HFFc6 (cell line): ENCODE data around the gene TUBB1. TPM values are rescaled to one million over a fixed set of nuclear protein-coding genes. Genes with fewer than 3 reads are reported as not detected.
"Not testable (repeated sequence)": the region's sequence is repeated elsewhere in the genome, so short reads cannot be mapped to it uniquely, and the experiment has no call there.

Source experiments
- DNase-seq: peaks from one replicate; pipeline ENCODE4 v3.0.0-alpha.2; 2018
- H3K27ac Mint-ChIP-seq: 2 replicates; pipeline ENCODE4 v1.8.0; 2020; ENCODE audit warnings: mild to moderate bottlenecking, mixed read lengths
- H3K27me3 Mint-ChIP-seq: 2 replicates; pipeline ENCODE4 v1.8.0; 2021; ENCODE audit warnings: mild to moderate bottlenecking, moderate library complexity, mixed read lengths; ENCODE audit not compliant: insufficient read depth
- H3K36me3 Mint-ChIP-seq: 2 replicates; pipeline ENCODE4 v1.8.0; 2021; ENCODE audit warnings: low read depth, mixed read lengths
- H3K4me1 Mint-ChIP-seq: 2 replicates; pipeline ENCODE4 v1.8.0; 2020; ENCODE audit warnings: low read depth, mixed read lengths
- H3K4me3 Mint-ChIP-seq: 2 replicates; pipeline ENCODE4 v1.8.0; 2020; ENCODE audit warnings: mild to moderate bottlenecking, moderate library complexity, mixed read lengths
- H3K9me3 Mint-ChIP-seq: 2 replicates; pipeline ENCODE4 v1.8.0; 2020; ENCODE audit warnings: mild to moderate bottlenecking, mixed read lengths
- total RNA-seq, 6 experiments: library from RNA; stranded (reverse); fragmentation: NEBNext Ultra II Directional; extraction: Animal tissue kit (Norgen Biotek cat#: 25700); gene quantifications; 2 replicates in 1 of 6; 3 replicates in 5 of 6; pipeline ENCODE4 v1.2.3, GENCODE V29; 2021
- TF ChIP-seq, protein P1 (sequence below): fragments of 200-600 bp; sonication (generic); IDR thresholded peaks from 2 replicates; pipeline ENCODE4 v1.5.0; 2021; ENCODE audit warnings: antibody characterized with exemption, mild to moderate bottlenecking

Gene TUBB1
- total RNA-seq, 6 experiments from 2014 or later, result not detected

DNA sequence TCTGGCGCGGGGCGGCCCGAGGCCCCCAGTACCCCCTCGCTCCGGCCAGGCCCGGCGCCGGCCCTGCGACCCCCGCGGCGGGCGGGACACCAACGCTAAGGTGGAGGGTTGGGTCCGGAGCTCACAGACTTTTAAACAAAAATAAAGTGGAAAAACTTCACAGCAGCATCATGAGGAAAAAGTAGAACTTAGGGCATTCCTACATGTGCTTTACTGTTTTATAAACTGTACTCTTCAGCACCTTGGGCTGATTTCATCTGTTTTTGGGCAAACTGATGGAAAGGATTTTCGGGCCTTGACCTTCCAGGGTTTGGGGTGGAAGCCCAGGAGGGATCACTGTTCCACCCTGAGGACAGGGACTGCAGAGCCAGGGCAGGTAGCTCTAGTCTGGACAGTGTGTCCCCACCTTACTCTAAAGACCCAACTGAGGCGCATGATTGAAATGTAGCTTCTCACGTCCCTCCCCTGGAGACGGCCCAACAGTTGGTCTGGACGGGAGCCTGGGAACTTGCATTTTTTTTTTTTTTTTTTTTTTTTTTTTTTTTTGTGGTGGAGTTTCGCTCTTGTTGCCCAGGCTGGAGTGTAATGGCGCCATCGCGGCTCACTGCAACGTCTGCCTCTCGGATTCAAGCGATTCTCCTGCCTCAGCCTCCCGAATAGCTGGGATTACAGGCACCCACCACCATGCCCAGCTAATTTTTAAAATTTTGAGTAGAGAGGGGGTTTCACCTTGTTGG lies 37.4 kb upstream of the TUBB1 start:
- H3K9me3 Mint-ChIP-seq, result no peaks in the 10 kb centered on the region
- peak; percentile 22 for DNase-seq
- peaks cover 22% of the 10 kb centered on the region for H3K4me1 Mint-ChIP-seq
- peak overlapping the region; percentile 68 for H3K27ac Mint-ChIP-seq
- peak overlapping the region; percentile 94 for H3K4me3 Mint-ChIP-seq
- TF ChIP-seq, protein P1, sequence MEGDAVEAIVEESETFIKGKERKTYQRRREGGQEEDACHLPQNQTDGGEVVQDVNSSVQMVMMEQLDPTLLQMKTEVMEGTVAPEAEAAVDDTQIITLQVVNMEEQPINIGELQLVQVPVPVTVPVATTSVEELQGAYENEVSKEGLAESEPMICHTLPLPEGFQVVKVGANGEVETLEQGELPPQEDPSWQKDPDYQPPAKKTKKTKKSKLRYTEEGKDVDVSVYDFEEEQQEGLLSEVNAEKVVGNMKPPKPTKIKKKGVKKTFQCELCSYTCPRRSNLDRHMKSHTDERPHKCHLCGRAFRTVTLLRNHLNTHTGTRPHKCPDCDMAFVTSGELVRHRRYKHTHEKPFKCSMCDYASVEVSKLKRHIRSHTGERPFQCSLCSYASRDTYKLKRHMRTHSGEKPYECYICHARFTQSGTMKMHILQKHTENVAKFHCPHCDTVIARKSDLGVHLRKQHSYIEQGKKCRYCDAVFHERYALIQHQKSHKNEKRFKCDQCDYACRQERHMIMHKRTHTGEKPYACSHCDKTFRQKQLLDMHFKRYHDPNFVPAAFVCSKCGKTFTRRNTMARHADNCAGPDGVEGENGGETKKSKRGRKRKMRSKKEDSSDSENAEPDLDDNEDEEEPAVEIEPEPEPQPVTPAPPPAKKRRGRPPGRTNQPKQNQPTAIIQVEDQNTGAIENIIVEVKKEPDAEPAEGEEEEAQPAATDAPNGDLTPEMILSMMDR, result no peak
- H3K27me3 Mint-ChIP-seq, result no peaks in the 10 kb centered on the region; the same call in none of the 2 replicates
- H3K36me3 Mint-ChIP-seq, result peaks cover 10% of the 10 kb centered on the region

DNA sequence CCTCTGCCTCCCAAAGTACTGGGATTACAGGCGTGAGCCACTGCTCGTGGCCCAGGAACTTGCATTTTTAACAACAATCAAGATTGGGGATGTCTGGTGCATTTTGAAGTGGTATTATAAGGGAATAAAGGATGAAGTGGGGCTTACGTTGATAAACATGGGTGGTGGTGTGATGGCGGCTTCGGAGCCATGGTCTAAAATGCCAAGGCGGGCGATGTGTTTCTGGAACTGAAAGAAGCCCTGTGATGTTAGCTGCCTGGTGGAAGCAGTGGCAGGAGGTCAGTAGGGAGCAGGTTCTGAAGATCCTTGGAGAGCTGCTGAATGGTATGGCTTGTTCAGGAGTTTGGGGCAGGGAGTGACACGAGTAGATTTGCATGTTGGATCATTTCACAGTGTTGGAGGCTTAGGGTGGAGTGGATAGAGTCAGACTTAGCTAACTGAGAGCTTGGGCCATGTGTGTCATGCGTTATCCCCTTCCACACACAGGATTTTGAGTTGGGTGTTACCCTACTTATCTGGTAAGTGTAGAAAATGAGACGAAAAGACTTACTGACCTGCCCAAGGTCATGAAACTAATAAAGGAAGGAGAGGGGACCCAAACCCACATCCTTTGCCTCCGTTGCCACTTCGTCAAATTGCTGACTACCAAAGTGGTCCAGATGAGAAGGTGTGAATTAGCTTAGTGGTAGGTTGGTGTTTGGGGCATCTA lies 36.7 kb upstream of the TUBB1 start:
- H3K36me3 Mint-ChIP-seq, result peaks cover 18% of the 10 kb centered on the region
- H3K27me3 Mint-ChIP-seq, result no peaks in the 10 kb centered on the region; the same call in none of the 2 replicates
- no peaks in the 10 kb centered on the region for H3K9me3 Mint-ChIP-seq
- no peak for DNase-seq
- H3K4me3 Mint-ChIP-seq, result peak overlapping the region; percentile 94
- TF ChIP-seq, protein P1, result no peak
- H3K4me1 Mint-ChIP-seq, result peaks cover 22% of the 10 kb centered on the region
- peak overlapping the region; percentile 64 for H3K27ac Mint-ChIP-seq

DNA sequence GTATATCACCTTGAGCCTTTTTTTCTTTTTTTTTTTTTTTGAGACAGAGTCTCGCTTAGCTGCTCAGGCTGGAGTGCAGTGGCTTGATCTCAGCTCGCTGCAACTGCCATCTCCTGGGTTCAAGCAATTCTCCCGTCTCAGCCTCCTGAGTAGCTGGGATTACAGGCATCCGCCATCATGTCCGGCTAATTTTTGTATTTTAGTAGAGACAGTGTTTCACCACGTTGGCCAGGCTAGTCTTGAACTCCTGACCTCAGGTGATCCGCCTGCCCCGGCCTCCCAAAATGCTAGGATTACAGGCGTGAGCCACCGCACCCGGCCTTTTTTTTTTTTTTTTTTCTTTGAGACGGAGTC lies 36.1 kb upstream of the TUBB1 start:
- not testable (repeated sequence) for H3K27ac Mint-ChIP-seq, H3K9me3 Mint-ChIP-seq, DNase-seq, H3K27me3 Mint-ChIP-seq, H3K4me3 Mint-ChIP-seq
- H3K4me1 Mint-ChIP-seq, result peaks cover 22% of the 10 kb centered on the region
- peaks cover 22% of the 10 kb centered on the region for H3K36me3 Mint-ChIP-seq

DNA sequence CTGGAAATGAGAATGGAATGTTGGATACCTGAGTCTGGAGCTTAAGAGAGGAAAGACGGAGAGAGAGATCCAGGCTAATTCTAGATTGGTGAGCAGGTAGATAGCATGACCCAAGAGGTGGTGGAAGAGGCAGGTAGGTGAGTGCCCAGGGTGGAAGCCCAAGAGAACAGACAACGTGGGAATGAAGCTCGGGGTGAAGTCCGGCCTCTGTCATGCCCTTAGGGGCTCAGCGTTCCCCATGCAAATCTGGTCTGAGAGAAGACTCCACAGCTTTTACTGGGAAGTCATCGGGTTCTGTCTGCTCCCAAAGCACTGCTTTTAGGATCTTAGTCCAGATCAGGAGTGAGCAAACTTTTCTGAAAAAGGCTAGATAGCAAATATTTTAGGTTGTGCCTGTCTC lies 34.5 kb upstream of the TUBB1 start:
- Mint-ChIP-seq H3K4me1 (peaks cover 22% of the 10 kb centered on the region), H3K27ac (peak overlapping the region; percentile 38; the same call in 1 of the 2 replicates), H3K9me3 (no peaks in the 10 kb centered on the region), H3K4me3 (no peak overlapping the region), H3K36me3 (peaks cover 31% of the 10 kb centered on the region), H3K27me3 (no peaks in the 10 kb centered on the region; the same call in none of the 2 replicates)
- no peak for DNase-seq
- TF ChIP-seq, protein P1, result no peak

DNA sequence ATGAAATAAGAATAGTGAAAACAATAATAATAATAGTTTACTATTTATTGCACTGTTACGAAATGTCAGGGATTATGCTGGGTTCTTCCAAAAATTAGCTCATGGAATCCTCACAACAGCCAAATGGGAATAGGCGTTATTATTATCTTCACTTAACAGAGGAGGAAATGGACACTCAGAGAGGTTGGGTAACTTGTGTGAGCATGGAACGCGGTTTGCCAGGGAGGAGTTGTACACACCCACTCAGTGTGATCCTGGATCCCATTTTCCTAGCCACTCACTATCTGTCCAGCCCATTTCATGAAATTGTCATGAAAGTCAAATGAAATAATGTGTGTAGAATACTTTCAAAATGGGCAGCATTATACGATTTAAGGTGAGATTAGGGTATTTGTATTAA lies 33.6 kb upstream of the TUBB1 start:
- peaks cover 35% of the 10 kb centered on the region for H3K36me3 Mint-ChIP-seq
- TF ChIP-seq, protein P1, result no peak
- H3K4me1 Mint-ChIP-seq, result peaks cover 22% of the 10 kb centered on the region
- DNase-seq, result no peak
- H3K9me3 Mint-ChIP-seq, result no peaks in the 10 kb centered on the region
- H3K27ac Mint-ChIP-seq, result no peak overlapping the region
- H3K4me3 Mint-ChIP-seq, result no peak overlapping the region
- no peaks in the 10 kb centered on the region; the same call in none of the 2 replicates for H3K27me3 Mint-ChIP-seq
